HAP-1 (cell line): Measurements from ENCODE around the gene NMT1.

ENCODE experiments used
- DNase-seq, 2 experiments: peaks; one replicate each; pipeline ENCODE4 v3.0.0-alpha.2; 2016 to 2020; ENCODE audit warnings: low spot score in 2 of 2
- H3K27me3 ChIP-seq: fragments of 250-450 bp; sonication (Bioruptor Pico); 2 replicates; pipeline ENCODE4 v1.5.1; 2020; ENCODE audit warnings: low read depth, mild to moderate bottlenecking, moderate library complexity
- H3K36me3 ChIP-seq: fragments of 250-450 bp; sonication (Bioruptor Pico); replicated peaks from 2 replicates; pipeline ENCODE4 v1.5.1; 2020; ENCODE audit warnings: mild to moderate bottlenecking
- H3K4me1 ChIP-seq: fragments of 250-450 bp; sonication (Bioruptor Pico); 2 replicates; pipeline ENCODE4 v1.5.1; 2020; ENCODE audit warnings: mild to moderate bottlenecking
- H3K4me3 ChIP-seq: fragments of 250-450 bp; sonication (Bioruptor Pico); 2 replicates; pipeline ENCODE4 v1.5.1; 2020; ENCODE audit warnings: mild to moderate bottlenecking, moderate library complexity
- H3K9me3 ChIP-seq: fragments of 250-450 bp; sonication (Bioruptor Pico); 2 replicates; pipeline ENCODE4 v1.5.1; 2020; ENCODE audit warnings: mild to moderate bottlenecking, moderate library complexity
- in situ Hi-C: fragments of 300-500 bp; cut with MboI; formaldehyde crosslinking; loops from 3 replicates; pipeline ENCODE4 v1.14.3; 2020; ENCODE audit warnings: low sequenced_read_pairs, inconsistent platforms, mixed read lengths

The NMT1 gene

DNA sequence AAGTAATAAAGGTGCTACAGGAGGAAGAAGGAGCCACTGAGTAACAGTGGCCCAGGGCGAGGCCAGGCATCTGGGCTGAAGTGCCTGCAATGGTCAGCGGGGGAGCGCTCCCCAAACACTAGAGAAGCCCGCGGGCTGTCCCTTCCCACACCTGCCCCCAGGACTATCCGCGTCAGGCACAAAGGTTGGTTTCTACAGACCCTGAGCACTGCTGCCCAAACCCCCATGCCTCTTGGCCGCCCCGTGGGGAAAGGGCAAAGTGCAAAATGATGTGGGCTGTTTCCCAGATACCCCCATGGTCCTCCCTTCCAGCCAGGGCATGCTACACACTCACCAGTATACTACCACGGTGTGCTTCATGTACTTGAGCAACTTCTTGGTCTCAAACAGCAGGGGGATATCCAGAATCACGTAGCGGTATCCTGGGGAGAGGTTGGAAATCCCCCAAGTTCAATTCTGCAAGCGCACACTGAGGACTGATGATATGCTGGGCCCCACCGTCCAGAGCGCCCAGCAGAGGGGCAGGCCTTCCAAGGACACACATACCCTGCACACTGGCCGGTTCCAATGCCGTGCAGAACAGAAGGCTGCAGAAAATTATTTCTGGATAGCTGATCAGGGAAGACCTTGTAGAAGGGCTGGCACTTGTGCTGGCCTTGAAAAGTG is 31.2 kb upstream of the NMT1 start:
- peaks cover 44% of the 10 kb centered on the region for H3K36me3 ChIP-seq
- no peaks in the 10 kb centered on the region for H3K27me3 ChIP-seq
- DNase-seq = no peak
- H3K4me1 ChIP-seq = no peaks in the 10 kb centered on the region
- no peaks in the 10 kb centered on the region for H3K9me3 ChIP-seq
- no peak overlapping the region for H3K4me3 ChIP-seq
- in situ Hi-C loops = loop anchor here (5.0 kb wide), 1 partner anchor 118 kb away; no protein-coding TSS in a partner anchor

GRCh38 chr17:45030733-45031132 is 30.4 kb upstream of the NMT1 start:
- H3K4me3 ChIP-seq = no peak overlapping the region
- H3K36me3 ChIP-seq = peaks cover 44% of the 10 kb centered on the region
- H3K27me3 ChIP-seq = no peaks in the 10 kb centered on the region
- in situ Hi-C loops = no loop called here
- no peak for DNase-seq
- H3K9me3 ChIP-seq = no peaks in the 10 kb centered on the region
- H3K4me1 ChIP-seq = no peaks in the 10 kb centered on the region

DNA sequence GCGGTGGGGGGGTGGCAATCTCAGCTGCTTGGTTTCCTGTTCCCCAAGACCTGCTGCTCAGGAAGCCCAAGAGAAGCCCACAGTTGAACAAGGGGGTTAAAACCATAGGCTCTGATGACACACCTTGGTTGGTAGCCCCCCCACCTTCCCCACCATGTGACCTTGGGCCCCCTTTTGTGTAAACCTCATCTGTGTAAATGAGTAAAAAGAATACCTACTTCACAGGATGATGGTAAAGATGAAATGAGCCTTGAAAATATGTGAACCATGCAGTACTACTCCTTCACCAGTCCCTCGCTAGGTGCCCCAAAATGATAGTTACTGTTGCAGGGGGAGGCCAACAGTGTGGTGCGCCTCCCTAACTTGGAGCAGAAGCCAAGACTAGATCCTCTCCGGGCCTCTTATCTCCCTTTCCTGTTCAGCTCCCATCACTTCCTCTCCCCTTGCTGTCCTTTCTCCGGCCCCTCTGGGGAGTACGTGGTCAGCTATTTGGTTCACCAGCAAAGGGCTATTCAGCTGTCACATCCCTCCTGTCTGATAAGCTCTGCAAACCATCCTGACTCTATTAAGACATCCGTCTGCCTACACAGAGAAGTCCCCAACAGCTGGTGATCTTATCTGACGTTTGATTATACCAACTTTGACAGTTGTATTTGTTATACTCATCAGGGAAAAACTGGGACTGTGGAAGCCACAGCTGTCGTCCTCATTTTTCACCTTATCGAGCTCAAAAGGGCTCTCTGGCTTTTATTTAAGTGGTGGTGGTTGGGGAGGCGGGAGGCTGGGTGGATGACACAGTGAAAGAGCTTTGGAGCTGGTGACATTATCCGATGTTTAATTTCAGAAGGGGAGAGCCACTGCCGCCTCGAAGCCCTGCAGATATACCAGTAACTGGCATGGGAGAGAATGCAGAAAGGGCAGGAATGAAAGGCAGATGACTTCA is 29.6 kb upstream of the NMT1 start:
- peaks cover 44% of the 10 kb centered on the region for H3K36me3 ChIP-seq
- H3K9me3 ChIP-seq = no peaks in the 10 kb centered on the region
- no peaks in the 10 kb centered on the region for H3K4me1 ChIP-seq
- H3K4me3 ChIP-seq = no peak overlapping the region
- H3K27me3 ChIP-seq = no peaks in the 10 kb centered on the region
- no peak for DNase-seq
- in situ Hi-C loops = no loop called here

- in situ Hi-C loops = no loop called here
- H3K27me3 ChIP-seq = no peaks in the 10 kb centered on the region
- no peak for DNase-seq
- H3K36me3 ChIP-seq = peaks cover 44% of the 10 kb centered on the region
- no peaks in the 10 kb centered on the region for H3K4me1 ChIP-seq
- no peaks in the 10 kb centered on the region for H3K9me3 ChIP-seq
- H3K4me3 ChIP-seq = no peak overlapping the region
These were observed 29.0 kb upstream of the NMT1 start for GRCh38 chr17:45032174-45032541.

- in situ Hi-C loops = no loop called here
- no peak for DNase-seq
- no peaks in the 10 kb centered on the region for H3K4me1 ChIP-seq
- H3K4me3 ChIP-seq = no peak overlapping the region
- no peaks in the 10 kb centered on the region for H3K9me3 ChIP-seq
- H3K36me3 ChIP-seq = peaks cover 42% of the 10 kb centered on the region
- no peaks in the 10 kb centered on the region for H3K27me3 ChIP-seq
These were observed 26.5 kb upstream of the NMT1 start for GRCh38 chr17:45034599-45034998.

DNA sequence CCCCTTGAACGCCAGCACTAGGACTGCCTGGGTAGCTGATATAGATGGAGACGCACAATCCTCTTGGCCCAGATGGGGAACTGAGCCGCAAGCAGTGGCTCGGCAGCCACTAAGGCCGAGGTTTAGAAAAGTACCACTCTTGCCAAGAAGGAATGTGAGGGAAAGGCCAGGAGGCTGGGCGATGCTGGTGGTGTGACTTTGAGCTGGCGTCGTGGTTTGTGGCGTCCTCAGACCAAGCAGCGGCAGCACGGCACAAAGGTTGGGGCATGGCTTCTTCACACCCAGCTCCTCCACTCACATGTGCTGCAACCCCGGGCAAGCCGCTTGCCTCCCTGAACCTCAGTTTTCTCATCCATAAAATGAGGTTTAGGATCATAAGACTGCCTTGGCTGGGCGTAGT is 25.3 kb upstream of the NMT1 start:
- in situ Hi-C loops = no loop called here
- H3K9me3 ChIP-seq = no peaks in the 10 kb centered on the region
- no peak for DNase-seq
- H3K36me3 ChIP-seq = peaks cover 29% of the 10 kb centered on the region
- H3K4me1 ChIP-seq = no peaks in the 10 kb centered on the region; the same call in 1 of the 2 replicates
- no peaks in the 10 kb centered on the region for H3K27me3 ChIP-seq
- no peak overlapping the region for H3K4me3 ChIP-seq

GRCh38 chr17:45036691-45037090 is 24.4 kb upstream of the NMT1 start:
- in situ Hi-C loops = no loop called here
- DNase-seq = no peak

GRCh38 chr17:45038728-45039634 is 22.1 kb upstream of the NMT1 start:
- no peak for DNase-seq
- Histone ChIP-seq H3K27me3 (no peaks in the 10 kb centered on the region), H3K4me3 (no peak overlapping the region), H3K36me3 (peaks cover 4% of the 10 kb centered on the region; the same call in 1 of the 2 replicates), H3K9me3 (no peaks in the 10 kb centered on the region), H3K4me1 (no peaks in the 10 kb centered on the region; the same call in 1 of the 2 replicates)
- in situ Hi-C loops = no loop called here

More at GRCh38 chr17:45036691-45037090, 24.4 kb upstream of the NMT1 start:
- no peak overlapping the region for H3K4me3 ChIP-seq
- peaks cover 21% of the 10 kb centered on the region for H3K36me3 ChIP-seq
- no peaks in the 10 kb centered on the region for H3K9me3 ChIP-seq
- H3K27me3 ChIP-seq = no peaks in the 10 kb centered on the region
- no peaks in the 10 kb centered on the region; the same call in 1 of the 2 replicates for H3K4me1 ChIP-seq

DNA sequence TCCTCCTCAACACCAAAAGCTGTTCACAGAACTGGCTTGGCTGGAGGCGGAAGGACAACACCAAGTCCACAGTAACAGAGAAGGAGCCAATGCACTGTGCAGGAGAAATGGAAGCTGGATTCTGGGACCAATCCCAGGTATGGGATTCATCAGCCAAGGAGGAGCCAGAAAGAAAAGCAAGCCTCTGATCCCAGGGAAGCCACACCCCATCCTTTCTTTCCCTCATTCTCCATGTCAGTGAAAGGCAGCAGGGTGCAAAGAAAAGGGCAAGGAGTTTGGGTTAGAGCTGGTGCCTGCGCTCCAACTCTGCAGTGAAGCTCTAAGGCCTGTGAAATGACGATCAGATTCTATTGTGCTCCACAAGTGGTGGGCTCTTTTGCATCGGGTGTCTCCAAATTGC is 20.7 kb upstream of the NMT1 start:
- in situ Hi-C loops = no loop called here
- no peaks in the 10 kb centered on the region; the same call in 1 of the 2 replicates for H3K36me3 ChIP-seq
- no peak overlapping the region for H3K4me3 ChIP-seq
- H3K4me1 ChIP-seq = no peaks in the 10 kb centered on the region; the same call in 1 of the 2 replicates
- H3K27me3 ChIP-seq = no peaks in the 10 kb centered on the region
- DNase-seq = peak in 1 of 2 experiments; percentile 48
- H3K9me3 ChIP-seq = no peaks in the 10 kb centered on the region

DNA sequence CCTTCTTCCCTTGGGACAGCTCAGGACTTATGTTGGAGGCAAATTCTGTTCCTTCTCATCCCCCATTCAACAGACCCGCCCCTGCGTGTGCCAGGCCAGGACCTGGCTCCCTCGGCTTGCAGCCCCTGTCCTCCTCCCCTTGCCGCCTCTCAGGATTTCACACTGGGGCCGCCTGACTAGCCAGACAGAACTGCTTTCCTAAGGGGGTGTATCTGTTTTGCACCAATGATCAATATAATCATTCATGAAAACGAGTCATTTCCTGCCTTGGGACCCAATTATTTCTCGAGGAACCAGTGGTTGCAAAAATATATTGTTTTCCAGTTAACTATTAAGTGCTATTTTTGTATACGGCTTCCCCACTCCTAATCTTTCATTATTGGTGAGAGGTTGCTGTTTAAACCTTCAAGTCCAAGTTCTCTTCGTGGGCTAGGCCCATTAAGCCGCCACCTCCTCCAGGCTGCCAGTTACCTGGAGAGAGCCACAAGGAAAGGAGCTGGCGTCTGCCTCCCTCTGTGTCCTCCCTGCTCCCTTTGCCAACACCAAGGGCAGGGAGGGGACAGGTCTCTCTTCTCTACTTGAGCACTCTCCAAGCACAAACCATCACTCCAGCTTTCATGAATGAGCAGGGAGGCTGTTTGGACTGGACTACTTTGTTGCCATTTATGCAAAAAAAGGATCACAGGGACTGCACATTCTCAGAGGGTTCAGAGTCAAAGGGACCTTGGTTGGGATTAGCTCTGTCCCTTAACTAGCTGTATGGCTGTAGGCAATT is 18.6 kb upstream of the NMT1 start:
- H3K4me3 ChIP-seq = no peak overlapping the region
- no peaks in the 10 kb centered on the region for H3K9me3 ChIP-seq
- H3K4me1 ChIP-seq = peaks cover 2% of the 10 kb centered on the region
- H3K36me3 ChIP-seq = peaks cover 4% of the 10 kb centered on the region; the same call in 1 of the 2 replicates
- in situ Hi-C loops = no loop called here
- H3K27me3 ChIP-seq = no peaks in the 10 kb centered on the region
- no peak for DNase-seq

GRCh38 chr17:45043813-45044540 is 17.1 kb upstream of the NMT1 start:
- Histone ChIP-seq H3K27me3 (no peaks in the 10 kb centered on the region), H3K4me3 (no peak overlapping the region), H3K36me3 (peaks cover 4% of the 10 kb centered on the region; the same call in 1 of the 2 replicates), H3K9me3 (no peaks in the 10 kb centered on the region), H3K4me1 (peaks cover 2% of the 10 kb centered on the region)
- no peak for DNase-seq
- in situ Hi-C loops = no loop called here

- no peak for DNase-seq
- peaks cover 5% of the 10 kb centered on the region; the same call in 1 of the 2 replicates for H3K4me1 ChIP-seq
- H3K9me3 ChIP-seq = peaks cover 3% of the 10 kb centered on the region; the same call in 1 of the 2 replicates
- in situ Hi-C loops = no loop called here
- no peaks in the 10 kb centered on the region for H3K27me3 ChIP-seq
- no peak overlapping the region for H3K4me3 ChIP-seq
- H3K36me3 ChIP-seq = peaks cover 4% of the 10 kb centered on the region; the same call in 1 of the 2 replicates
These were observed 14.5 kb upstream of the NMT1 start for GRCh38 chr17:45046537-45047125.
